Liver (tissue), 9 donors: ENCODE data around the gene ABHD17C. TPM values are rescaled to one million over a fixed set of nuclear protein-coding genes. Genes with fewer than 3 reads are reported as not detected.

Experiments
- DNase-seq: peaks from one replicate; pipeline ENCODE4 v3.0.0-alpha.2; 2017; ENCODE audit warnings: low spot score
- H3K27ac ChIP-seq, 2 donors: one replicate each; pipeline ENCODE4 v1.7.0; 2013; ENCODE audit warnings: inconsistent platforms in 2 of 2, low read length in 2 of 2, control low read depth in 1 of 2, low read depth in 1 of 2, mild to moderate bottlenecking in 1 of 2
- H3K27me3 ChIP-seq, 4 donors: one replicate each; pipeline versions ENCODE4 v1.6.1 to v1.7.0; 2013; ENCODE audit warnings: low read length in 3 of 4, inconsistent platforms in 1 of 4, mild to moderate bottlenecking in 1 of 4, moderate library complexity in 1 of 4; ENCODE audit not compliant: control insufficient read depth in 4 of 4, insufficient read depth in 4 of 4
- H3K36me3 ChIP-seq, 4 donors: one replicate each; pipeline versions ENCODE4 v1.6.1 to v1.7.0; 2013; ENCODE audit warnings: low read length in 3 of 4, mild to moderate bottlenecking in 3 of 4, low read depth in 1 of 4, moderate library complexity in 1 of 4; ENCODE audit not compliant: control insufficient read depth in 4 of 4, insufficient read depth in 3 of 4
- H3K4me1 ChIP-seq, 4 donors: one replicate each; pipeline versions ENCODE4 v1.6.1 to v1.7.0; 2013; ENCODE audit warnings: low read length in 3 of 4, mild to moderate bottlenecking in 3 of 4, moderate library complexity in 1 of 4; ENCODE audit not compliant: control insufficient read depth in 4 of 4, insufficient read depth in 4 of 4
- H3K4me3 ChIP-seq, 3 donors: one replicate each; pipeline versions ENCODE4 v1.6.1 to v1.7.0; 2013; ENCODE audit warnings: low read length in 3 of 3, control low read depth in 1 of 3, low read depth in 1 of 3, mild to moderate bottlenecking in 1 of 3
- H3K9ac ChIP-seq, 2 donors: one replicate each; pipeline ENCODE4 v1.7.0; 2013; ENCODE audit warnings: low read length in 2 of 2, mild to moderate bottlenecking in 2 of 2, moderate library complexity in 2 of 2, control low read depth in 1 of 2, low read depth in 1 of 2
- H3K9me3 ChIP-seq, 4 donors: one replicate each; pipeline versions ENCODE4 v1.6.1 to v1.7.0; 2013; ENCODE audit warnings: low read length in 3 of 4; ENCODE audit not compliant: control insufficient read depth in 4 of 4
- EGR1 ChIP-seq, 2 donors: IDR thresholded peaks; 2 replicates each; pipeline ENCODE4 v1.6.1; 2016 to 2018; ENCODE audit warnings: antibody characterized with exemption in 2 of 2, low read depth in 2 of 2
- FOXA1 ChIP-seq: IDR thresholded peaks from 2 replicates; pipeline ENCODE4 v1.6.1; 2016; ENCODE audit warnings: antibody characterized with exemption
- FOXA2 ChIP-seq: IDR thresholded peaks from 2 replicates; pipeline ENCODE4 v1.6.1; 2016; ENCODE audit warnings: antibody characterized with exemption
- GABPA ChIP-seq, 2 donors: IDR thresholded peaks in 1 of 2; conservative IDR thresholded peaks in 1 of 2; 2 replicates each; pipeline ENCODE4 v1.6.1; 2016; ENCODE audit warnings: antibody characterized with exemption in 2 of 2, mild to moderate bottlenecking in 1 of 2, moderate library complexity in 1 of 2
- HNF4A ChIP-seq, 2 donors: conservative IDR thresholded peaks; 2 replicates each; pipeline ENCODE4 v1.6.1; 2016; ENCODE audit warnings: antibody characterized with exemption in 2 of 2, mild to moderate bottlenecking in 2 of 2
- JUND ChIP-seq, 2 donors: IDR thresholded peaks; 2 replicates each; pipeline ENCODE4 v1.6.1; 2016; ENCODE audit warnings: antibody characterized with exemption in 2 of 2
- NR2F2 ChIP-seq: IDR thresholded peaks from 2 replicates; pipeline ENCODE4 v1.6.1; 2016; ENCODE audit warnings: antibody characterized with exemption
- RAD21 ChIP-seq, 2 donors: IDR thresholded peaks; 2 replicates each; pipeline ENCODE4 v1.6.1; 2016; ENCODE audit warnings: antibody characterized with exemption in 2 of 2, mild to moderate bottlenecking in 2 of 2
- RXRA ChIP-seq, 2 donors: IDR thresholded peaks; 2 replicates each; pipeline ENCODE4 v1.6.1; 2017 to 2018; ENCODE audit warnings: antibody characterized with exemption in 2 of 2, mild to moderate bottlenecking in 1 of 2
- SP1 ChIP-seq: IDR thresholded peaks from 2 replicates; pipeline ENCODE4 v1.6.1; 2018; ENCODE audit warnings: antibody characterized with exemption, mild to moderate bottlenecking
- TAF1 ChIP-seq: conservative IDR thresholded peaks from 2 replicates; pipeline ENCODE4 v1.6.1; 2016; ENCODE audit warnings: antibody characterized with exemption, mild to moderate bottlenecking
- YY1 ChIP-seq: IDR thresholded peaks from 2 replicates; pipeline ENCODE4 v1.6.1; 2016; ENCODE audit warnings: antibody characterized with exemption, mild to moderate bottlenecking
- WGBS: extraction: QIAGEN DNeasy Blood & Tissue Kit; methylation state at CpG from one replicate; pipeline ENCODE4 v1.1.7; 2013; 5-methylcytosine and 5-hydroxymethylcytosine counted together
- polyA plus RNA-seq, 2 donors: library from polyadenylated mRNA; stranded (reverse) in 1 of 2; unstranded in 1 of 2; fragments of 200-250 nt in 1 of 2; fragments of >200 nt in 1 of 2; fragmentation: Nextera tagmentation in 1 of 2; extraction: Ambion mirVana in 1 of 2; gene quantifications; one replicate each; pipeline versions ENCODE4 v1.2.1 to v1.2.3, GENCODE V29; 2013 to 2015
- total RNA-seq, 2 donors: library from RNA; depleted of rRNA; stranded (reverse); fragments of >200 nt; gene quantifications; one replicate each; pipeline ENCODE4 v1.2.3, GENCODE V29; 2014
- TF ChIP-seq, protein P1 (sequence below): IDR thresholded peaks from 2 replicates; pipeline ENCODE4 v1.6.1; 2016; ENCODE audit warnings: antibody characterized with exemption
- TF ChIP-seq, protein P2 (sequence below): IDR thresholded peaks from 2 replicates; pipeline ENCODE4 v1.6.1; 2016; ENCODE audit warnings: antibody characterized with exemption
- TF ChIP-seq, protein P3 (sequence below): fragments of 150-350 bp; IDR thresholded peaks from 2 replicates; pipeline ENCODE4 v1.5.1; 2017; ENCODE audit warnings: improper control_type of control experiment, low read depth, low read length; ENCODE audit not compliant: missing input control
- TF ChIP-seq, protein P4 (sequence below): IDR thresholded peaks from 2 replicates; pipeline ENCODE4 v1.6.1; 2016; ENCODE audit warnings: antibody characterized with exemption, mild to moderate bottlenecking
- TF ChIP-seq, protein P5 (sequence below): IDR thresholded peaks from 2 replicates; pipeline ENCODE4 v1.6.1; 2016; ENCODE audit warnings: antibody characterized with exemption
- donor health status: healthy.
- donor health status: healthy.
- donor health status: healthy.
- donor health status: healthy.
- donor health status: healthy.

The ABHD17C gene
- total RNA-seq: 1 to 10 TPM in 1 of 2 donors, under 1 TPM in 1; 0.79 to 2.9 TPM
- polyA plus RNA-seq: 1 to 10 TPM; 1.0 to 3.0 TPM

DNA sequence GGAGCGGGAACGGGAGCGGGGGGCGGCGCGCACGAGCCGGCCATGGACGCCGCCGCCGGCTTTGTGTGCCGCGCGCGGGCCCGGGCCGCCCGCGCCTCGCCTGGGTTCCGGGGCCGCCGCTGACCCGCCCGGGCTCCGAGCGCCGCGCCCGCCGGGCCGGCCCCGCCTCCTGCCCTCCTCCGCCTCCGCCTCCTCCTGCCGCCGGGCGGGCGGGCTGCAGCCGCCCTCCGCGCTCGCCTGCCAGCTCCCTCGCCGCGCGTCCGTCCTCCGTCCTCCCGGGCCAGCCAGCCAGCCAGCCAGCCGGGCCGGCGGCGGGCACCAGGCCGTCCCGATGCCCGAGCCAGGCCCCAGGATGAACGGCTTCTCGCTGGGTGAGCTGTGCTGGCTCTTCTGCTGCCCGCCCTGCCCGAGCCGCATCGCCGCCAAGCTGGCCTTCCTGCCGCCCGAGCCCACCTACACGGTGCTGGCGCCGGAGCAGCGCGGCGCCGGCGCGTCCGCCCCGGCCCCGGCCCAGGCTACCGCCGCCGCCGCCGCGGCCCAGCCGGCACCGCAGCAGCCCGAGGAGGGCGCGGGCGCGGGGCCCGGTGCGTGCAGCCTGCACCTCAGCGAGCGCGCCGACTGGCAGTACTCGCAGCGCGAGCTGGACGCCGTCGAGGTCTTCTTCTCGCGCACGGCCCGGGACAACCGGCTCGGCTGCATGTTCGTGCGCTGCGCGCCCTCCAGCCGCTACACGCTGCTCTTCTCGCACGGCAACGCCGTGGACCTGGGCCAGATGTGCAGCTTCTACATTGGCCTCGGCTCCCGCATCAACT is at the start of gene ABHD17C:
TSS of gene ABHD17C (plus strand) at position 212 of the 812 bp plus-strand sequence. CDS start at position 332, 120 bp downstream.
- WGBS: under 1% methylated on average over 122 of the region's 122 CpGs
- H3K9me3 ChIP-seq: no peaks in the 10 kb centered on the region
- peaks cover 3 to 18% (median 11%) of the 10 kb centered on the region in 4 donors for H3K4me1 ChIP-seq
- no peaks in the 10 kb centered on the region for H3K36me3 ChIP-seq
- TF ChIP-seq RAD21 (IDR thresholded peaks at IDR 0.05): no peak
- no peak for TF ChIP-seq EGR1 (IDR thresholded peaks at IDR 0.05; ENCODE audit: low read depth in 2 of 2)
- TF ChIP-seq SP1: no peak
- TF ChIP-seq, protein P1, sequence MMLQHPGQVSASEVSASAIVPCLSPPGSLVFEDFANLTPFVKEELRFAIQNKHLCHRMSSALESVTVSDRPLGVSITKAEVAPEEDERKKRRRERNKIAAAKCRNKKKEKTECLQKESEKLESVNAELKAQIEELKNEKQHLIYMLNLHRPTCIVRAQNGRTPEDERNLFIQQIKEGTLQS: no peak
- no peak for TF ChIP-seq FOXA1
- TF ChIP-seq YY1: no peak
- no peak for TF ChIP-seq NR2F2
- TF ChIP-seq JUND (IDR thresholded peaks at IDR 0.05): no peak
- TF ChIP-seq, protein P2, sequence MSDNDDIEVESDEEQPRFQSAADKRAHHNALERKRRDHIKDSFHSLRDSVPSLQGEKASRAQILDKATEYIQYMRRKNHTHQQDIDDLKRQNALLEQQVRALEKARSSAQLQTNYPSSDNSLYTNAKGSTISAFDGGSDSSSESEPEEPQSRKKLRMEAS: no peak
- TF ChIP-seq, protein P3, sequence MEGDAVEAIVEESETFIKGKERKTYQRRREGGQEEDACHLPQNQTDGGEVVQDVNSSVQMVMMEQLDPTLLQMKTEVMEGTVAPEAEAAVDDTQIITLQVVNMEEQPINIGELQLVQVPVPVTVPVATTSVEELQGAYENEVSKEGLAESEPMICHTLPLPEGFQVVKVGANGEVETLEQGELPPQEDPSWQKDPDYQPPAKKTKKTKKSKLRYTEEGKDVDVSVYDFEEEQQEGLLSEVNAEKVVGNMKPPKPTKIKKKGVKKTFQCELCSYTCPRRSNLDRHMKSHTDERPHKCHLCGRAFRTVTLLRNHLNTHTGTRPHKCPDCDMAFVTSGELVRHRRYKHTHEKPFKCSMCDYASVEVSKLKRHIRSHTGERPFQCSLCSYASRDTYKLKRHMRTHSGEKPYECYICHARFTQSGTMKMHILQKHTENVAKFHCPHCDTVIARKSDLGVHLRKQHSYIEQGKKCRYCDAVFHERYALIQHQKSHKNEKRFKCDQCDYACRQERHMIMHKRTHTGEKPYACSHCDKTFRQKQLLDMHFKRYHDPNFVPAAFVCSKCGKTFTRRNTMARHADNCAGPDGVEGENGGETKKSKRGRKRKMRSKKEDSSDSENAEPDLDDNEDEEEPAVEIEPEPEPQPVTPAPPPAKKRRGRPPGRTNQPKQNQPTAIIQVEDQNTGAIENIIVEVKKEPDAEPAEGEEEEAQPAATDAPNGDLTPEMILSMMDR: no peak
- TF ChIP-seq, protein P4, sequence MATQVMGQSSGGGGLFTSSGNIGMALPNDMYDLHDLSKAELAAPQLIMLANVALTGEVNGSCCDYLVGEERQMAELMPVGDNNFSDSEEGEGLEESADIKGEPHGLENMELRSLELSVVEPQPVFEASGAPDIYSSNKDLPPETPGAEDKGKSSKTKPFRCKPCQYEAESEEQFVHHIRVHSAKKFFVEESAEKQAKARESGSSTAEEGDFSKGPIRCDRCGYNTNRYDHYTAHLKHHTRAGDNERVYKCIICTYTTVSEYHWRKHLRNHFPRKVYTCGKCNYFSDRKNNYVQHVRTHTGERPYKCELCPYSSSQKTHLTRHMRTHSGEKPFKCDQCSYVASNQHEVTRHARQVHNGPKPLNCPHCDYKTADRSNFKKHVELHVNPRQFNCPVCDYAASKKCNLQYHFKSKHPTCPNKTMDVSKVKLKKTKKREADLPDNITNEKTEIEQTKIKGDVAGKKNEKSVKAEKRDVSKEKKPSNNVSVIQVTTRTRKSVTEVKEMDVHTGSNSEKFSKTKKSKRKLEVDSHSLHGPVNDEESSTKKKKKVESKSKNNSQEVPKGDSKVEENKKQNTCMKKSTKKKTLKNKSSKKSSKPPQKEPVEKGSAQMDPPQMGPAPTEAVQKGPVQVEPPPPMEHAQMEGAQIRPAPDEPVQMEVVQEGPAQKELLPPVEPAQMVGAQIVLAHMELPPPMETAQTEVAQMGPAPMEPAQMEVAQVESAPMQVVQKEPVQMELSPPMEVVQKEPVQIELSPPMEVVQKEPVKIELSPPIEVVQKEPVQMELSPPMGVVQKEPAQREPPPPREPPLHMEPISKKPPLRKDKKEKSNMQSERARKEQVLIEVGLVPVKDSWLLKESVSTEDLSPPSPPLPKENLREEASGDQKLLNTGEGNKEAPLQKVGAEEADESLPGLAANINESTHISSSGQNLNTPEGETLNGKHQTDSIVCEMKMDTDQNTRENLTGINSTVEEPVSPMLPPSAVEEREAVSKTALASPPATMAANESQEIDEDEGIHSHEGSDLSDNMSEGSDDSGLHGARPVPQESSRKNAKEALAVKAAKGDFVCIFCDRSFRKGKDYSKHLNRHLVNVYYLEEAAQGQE: no peak
- TF ChIP-seq, protein P5, sequence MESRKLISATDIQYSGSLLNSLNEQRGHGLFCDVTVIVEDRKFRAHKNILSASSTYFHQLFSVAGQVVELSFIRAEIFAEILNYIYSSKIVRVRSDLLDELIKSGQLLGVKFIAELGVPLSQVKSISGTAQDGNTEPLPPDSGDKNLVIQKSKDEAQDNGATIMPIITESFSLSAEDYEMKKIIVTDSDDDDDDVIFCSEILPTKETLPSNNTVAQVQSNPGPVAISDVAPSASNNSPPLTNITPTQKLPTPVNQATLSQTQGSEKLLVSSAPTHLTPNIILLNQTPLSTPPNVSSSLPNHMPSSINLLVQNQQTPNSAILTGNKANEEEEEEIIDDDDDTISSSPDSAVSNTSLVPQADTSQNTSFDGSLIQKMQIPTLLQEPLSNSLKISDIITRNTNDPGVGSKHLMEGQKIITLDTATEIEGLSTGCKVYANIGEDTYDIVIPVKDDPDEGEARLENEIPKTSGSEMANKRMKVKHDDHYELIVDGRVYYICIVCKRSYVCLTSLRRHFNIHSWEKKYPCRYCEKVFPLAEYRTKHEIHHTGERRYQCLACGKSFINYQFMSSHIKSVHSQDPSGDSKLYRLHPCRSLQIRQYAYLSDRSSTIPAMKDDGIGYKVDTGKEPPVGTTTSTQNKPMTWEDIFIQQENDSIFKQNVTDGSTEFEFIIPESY: no peak
- TF ChIP-seq FOXA2: no peak
- TF ChIP-seq GABPA (IDR thresholded peaks at IDR 0.05 in 1 of 2, conservative IDR thresholded peaks at IDR 0.05 in 1 of 2): no peak
- TF ChIP-seq TAF1: no peak
- no peak for TF ChIP-seq RXRA (IDR thresholded peaks at IDR 0.05)
- TF ChIP-seq HNF4A (conservative IDR thresholded peaks at IDR 0.05): no peak
- peak; percentile 54 for DNase-seq
- H3K27ac ChIP-seq: peak within 1 kb of the TSS; percentile 6 to 50
- H3K4me3 ChIP-seq: peak within 1 kb of the TSS; percentile 63 to 92 (median 73)
- H3K27me3 ChIP-seq: no peaks in the 10 kb centered on the region
- H3K9ac ChIP-seq: peak within 1 kb of the TSS in 1 of 2 donors; percentile 58
